GM12878 (cell line): ENCODE measurements around the gene APBA1. TPM values are rescaled to one million over a fixed set of nuclear protein-coding genes. Genes with fewer than 3 reads are reported as not detected.

Experiments
- ATAC-seq: fragments of 200-7000 bp; cut with Tn5 transposase; 3 replicates; pipeline ENCODE4 v1.9.1; 2020; ENCODE audit warnings: mild to moderate bottlenecking, moderate library complexity
- BruUV-seq: library from RNA; stranded (reverse); fragments of 400-500 nt; replicated peaks from 2 replicates; lab custom pipeline; 2021; lab: Mats Ljungman, UMichigan
- CTCF ChIA-PET: fragments of 300-600 bp; sonication (Branson Sonifier 250); formaldehyde crosslinking; extraction: SDS; loops from one replicate; lab custom pipeline; 2021; ENCODE audit warnings: inconsistent platforms; lab: Yijun Ruan, JAX
- POLR2A ChIA-PET: fragments of 350-600 bp; formaldehyde crosslinking; extraction: SDS; loops from one replicate; lab custom pipeline; 2021; ENCODE audit warnings: inconsistent platforms; lab: Charles Lee
- RAD21 ChIA-PET: fragments of 300-600 bp; sonication (Branson Sonifier 250); formaldehyde crosslinking; loops from one replicate; lab custom pipeline; 2023; ENCODE audit warnings: antibody characterized with exemption; ENCODE audit not compliant: unreplicated experiment; lab: Charles Lee
- SMC1A ChIA-PET: fragments of 300-600 bp; sonication (Branson Sonifier 250); formaldehyde crosslinking; loops from one replicate; lab custom pipeline; 2023; ENCODE audit not compliant: unreplicated experiment, uncharacterized antibody; lab: Charles Lee
- DNase-seq: peaks from one replicate; pipeline ENCODE4 v3.0.0-alpha.2; 2011; ENCODE audit warnings: low read depth, low spot score
- FAIRE-seq: peaks from 3 replicates; lab custom pipeline; 2011; peaks lifted over from hg19 to GRCh38; lab: Jason Lieb, UNC
- H2AFZ ChIP-seq: 2 replicates; pipeline ENCODE4 v1.6.0; 2011; ENCODE audit warnings: low read depth, low read length, control low read depth; ENCODE audit not compliant: control insufficient read depth
- H3K27ac ChIP-seq: 2 replicates; pipeline ENCODE4 v1.5.1; 2011; ENCODE audit warnings: control low read depth; ENCODE audit not compliant: control insufficient read depth, insufficient read depth
- H3K27me3 ChIP-seq, 2 experiments: replicated peaks in 1 of 2; 2 replicates each; pipeline versions ENCODE4 v1.6.0 to v1.6.1; 2011; ENCODE audit warnings: low read length in 1 of 2; ENCODE audit not compliant: control insufficient read depth in 2 of 2, insufficient read depth in 2 of 2
- H3K36me3 ChIP-seq, 2 experiments: 2 replicates each; pipeline ENCODE4 v1.5.1; 2011; ENCODE audit warnings: low read length in 1 of 2; ENCODE audit not compliant: control insufficient read depth in 2 of 2, insufficient read depth in 2 of 2
- H3K4me1 ChIP-seq: 2 replicates; pipeline ENCODE4 v1.6.1; 2011; ENCODE audit warnings: mild to moderate bottlenecking, low read length, moderate library complexity, mixed read lengths; ENCODE audit not compliant: control insufficient read depth, insufficient read depth
- H3K4me2 ChIP-seq: 2 replicates; pipeline ENCODE4 v1.6.0; 2011; ENCODE audit warnings: control low read depth; ENCODE audit not compliant: control insufficient read depth, insufficient read depth
- H3K4me3 ChIP-seq: fragments of 200-600 bp; sonication (generic); 2 replicates; pipeline ENCODE4 v1.5.1; 2016
- H3K79me2 ChIP-seq: 2 replicates; pipeline ENCODE4 v1.6.0; 2011; ENCODE audit warnings: low read length; ENCODE audit not compliant: control insufficient read depth, insufficient read depth
- H3K9ac ChIP-seq: 2 replicates; pipeline ENCODE4 v1.8.0; 2011; ENCODE audit warnings: low read length, control low read depth, mixed read lengths; ENCODE audit not compliant: control insufficient read depth, insufficient read depth
- H3K9me3 ChIP-seq: replicated peaks from 3 replicates; pipeline ENCODE4 v1.5.1; 2011; ENCODE audit warnings: mild to moderate bottlenecking, low read length; ENCODE audit not compliant: control insufficient read depth, insufficient read depth
- H4K20me1 ChIP-seq: 2 replicates; pipeline ENCODE4 v1.6.0; 2011; ENCODE audit not compliant: control insufficient read depth, insufficient read depth
- CTCF ChIP-seq, 3 experiments: IDR thresholded peaks in 2 of 3; conservative IDR thresholded peaks in 1 of 3; 2 replicates each; pipeline ENCODE4 v1.5.1; 2011; ENCODE audit warnings: low read depth in 3 of 3, low read length in 3 of 3, mild to moderate bottlenecking in 3 of 3, control low read depth in 2 of 3, moderate library complexity in 2 of 3, inconsistent platforms in 1 of 3, mixed read lengths in 1 of 3; ENCODE audit not compliant: control insufficient read depth in 2 of 3, insufficient read depth in 1 of 3; ENCODE audit errors: extremely low read depth in 1 of 3
- SP1 ChIP-seq: IDR thresholded peaks from one replicate; pipeline ENCODE4 v1.6.1; 2011; ENCODE audit warnings: low read depth, low read length
- WGBS: methylation state at CpG from one replicate; pipeline ENCODE4 v1.1.6; 2016; ENCODE audit warnings: low lambda C conversion rate; ENCODE audit not compliant: insufficient replicate concordance, insufficient coverage; ENCODE audit errors: missing lambda C conversion rate; 5-methylcytosine and 5-hydroxymethylcytosine counted together
- in situ Hi-C: fragments of 300-500 bp; cut with MboI; formaldehyde crosslinking; loops from 9 replicates; pipeline ENCODE4 v1.14.3; 2018; ENCODE audit warnings: mixed read lengths
- intact Hi-C: fragments of 100-400 bp; cut with micrococcal nuclease; formaldehyde crosslinking; loops from one replicate; pipeline ENCODE4 v1.14.2; 2022; ENCODE audit not compliant: unreplicated experiment
- polyA plus RNA-seq, 11 experiments: library from polyadenylated mRNA; depleted of rRNA in 4 of 11; unstranded in 6 of 11; stranded (reverse) in 5 of 11; fragments of >200 nt; fragmentation: Nextera tagmentation in 4 of 11; fragmentation: Illumina TruSeq in 1 of 11; extraction: Ambion mirVana in 4 of 11; extraction: Trizol in 1 of 11; gene quantifications; 1 replicate in 1 of 11; 2 replicates in 10 of 11; pipeline versions ENCODE4 v1.2.1 to v1.2.3, GENCODE V29; 2011 to 2016; ENCODE audit warnings: inconsistent platforms in 2 of 11, missing spikeins in 2 of 11, low read depth in 1 of 11
- total RNA-seq, 4 experiments: library from RNA; depleted of rRNA in 3 of 4; stranded (reverse); fragments of >200 nt in 3 of 4; fragmentation: Illumina TruSeq in 1 of 4; extraction: Trizol in 1 of 4; gene quantifications; 2 replicates each; pipeline versions ENCODE4 v1.2.1 to v1.2.3, GENCODE V29; 2013 to 2021

APBA1 gene
- total and polyA plus RNA-seq, 10 of the 15 experiments (the other 5 are each of a cell fraction or from before 2014, with no cell fraction given), result 0.01 to 1.3 (median 0.05) TPM; not detected in 7

- Histone ChIP-seq H4K20me1 (no peaks in the 10 kb centered on the region), H3K27me3 (peaks cover 2 to 3% of the 10 kb centered on the region in 2 experiments; a peak in 2 of 4 replicates), H3K79me2 (no peaks in the 10 kb centered on the region), H3K4me3 (no peak overlapping the region), H3K36me3 (no peaks in the 10 kb centered on the region), H3K9me3 (no peaks in the 10 kb centered on the region), H3K27ac (no peak overlapping the region), H2AFZ (no peak overlapping the region), H3K4me2 (no peak overlapping the region), H3K4me1 (no peaks in the 10 kb centered on the region), H3K9ac (no peak overlapping the region)
- 35% methylated on average over 4 of the region's 4 CpGs for WGBS
- ATAC-seq, result no peak
- ChIA-PET CTCF (interaction anchor here (0.9 to 7.0 kb wide), 3 partner anchors 122 to 492 kb away, joined by 3 to 89 read pairs (median 9); no protein-coding TSS in a partner anchor), POLR2A (no interaction called here), RAD21 (interaction anchor here (0.7 to 3.9 kb wide), 2 partner anchors 124 to 126 kb away, joined by 3 to 26 read pairs; no protein-coding TSS in a partner anchor), SMC1A (interaction anchor here (0.9 to 5.3 kb wide), 4 partner anchors 80 to 491 kb away, joined by 3 to 48 read pairs (median 3); no protein-coding TSS in a partner anchor)
- in situ Hi-C loops, result loop anchor here (5.0 to 10.0 kb wide), 2 partner anchors 124 to 491 kb away; no protein-coding TSS in a partner anchor
- no TSS peak for BruUV-seq
- TF ChIP-seq SP1, result no peak
- peak in 1 of 3 experiments; percentile 13; a peak in 1 of 6 replicates for TF ChIP-seq CTCF (IDR thresholded peaks at IDR 0.05 in 2 of 3, conservative IDR thresholded peaks at IDR 0.05 in 1 of 3; ENCODE audit: control insufficient read depth in 2 of 3, extremely low read depth in 1 of 3, insufficient read depth in 1 of 3, low read depth in 3 of 3, low read length in 3 of 3)
- DNase-seq, result no peak
- intact Hi-C loops, result loop anchor here (5.0 kb wide), 1 partner anchor 494 kb away; no protein-coding TSS in a partner anchor
- FAIRE-seq, result no peak
These were observed 125.9 kb downstream of the APBA1 start for GRCh38 chr9:69546265-69546664.
